NCI-H460 (cell line): ENCODE measurements around the gene CREB5. TPM values are rescaled to one million over a fixed set of nuclear protein-coding genes. Genes with fewer than 3 reads are reported as not detected.

ENCODE experiments used
- DNase-seq: peaks from one replicate; pipeline ENCODE4 v3.0.0-alpha.2; 2016; ENCODE audit warnings: low read depth; ENCODE audit errors: extremely low read depth
- total RNA-seq: library from RNA; depleted of rRNA; stranded (reverse); fragments of >200 nt; shearing (Covaris generic); gene quantifications from 2 replicates; pipeline ENCODE4 v1.2.3, GENCODE V29; 2014

CREB5 gene
- total RNA-seq, 1 experiment from 2014 or later, result 26.1 TPM

DNA sequence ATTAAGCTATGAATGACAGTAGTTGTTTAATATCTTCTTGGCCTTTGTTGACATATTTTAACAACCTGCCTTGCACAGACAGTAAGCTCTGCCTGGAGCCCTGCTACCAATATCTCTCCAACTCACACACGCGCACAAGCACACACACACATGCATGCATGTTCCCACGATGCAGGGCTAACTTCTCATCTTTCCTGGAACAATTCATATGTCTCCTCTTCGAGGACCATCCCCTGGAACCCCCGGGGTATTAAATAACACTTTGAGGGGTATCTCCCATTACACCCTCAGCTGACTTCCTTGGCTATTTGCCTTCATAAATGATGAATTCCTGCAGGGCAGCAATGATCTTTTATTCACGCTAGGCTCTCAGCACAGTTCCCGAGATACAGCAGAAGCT is 287.8 kb downstream of the CREB5 start:
- DNase-seq, result no peak

DNA sequence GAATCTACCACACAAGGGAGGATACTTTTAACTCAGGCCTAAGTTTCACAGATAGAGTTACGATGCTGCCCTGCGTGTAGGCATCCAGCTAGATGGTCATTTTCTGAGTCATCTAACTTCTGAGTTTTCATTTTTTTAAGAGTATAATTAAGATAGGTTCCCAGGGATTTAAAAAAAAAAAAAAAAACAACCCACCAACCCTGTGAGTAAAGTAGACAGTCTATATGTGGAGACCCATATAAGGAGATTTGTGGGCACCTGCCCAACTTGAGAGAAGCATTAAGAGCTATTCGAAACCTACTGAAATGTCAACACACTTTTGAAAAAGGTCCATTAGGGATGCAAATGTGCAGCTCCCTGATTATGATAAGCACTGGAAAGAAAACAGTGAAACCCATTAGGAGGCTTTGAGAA is 288.5 kb downstream of the CREB5 start:
- no peak for DNase-seq

DNA sequence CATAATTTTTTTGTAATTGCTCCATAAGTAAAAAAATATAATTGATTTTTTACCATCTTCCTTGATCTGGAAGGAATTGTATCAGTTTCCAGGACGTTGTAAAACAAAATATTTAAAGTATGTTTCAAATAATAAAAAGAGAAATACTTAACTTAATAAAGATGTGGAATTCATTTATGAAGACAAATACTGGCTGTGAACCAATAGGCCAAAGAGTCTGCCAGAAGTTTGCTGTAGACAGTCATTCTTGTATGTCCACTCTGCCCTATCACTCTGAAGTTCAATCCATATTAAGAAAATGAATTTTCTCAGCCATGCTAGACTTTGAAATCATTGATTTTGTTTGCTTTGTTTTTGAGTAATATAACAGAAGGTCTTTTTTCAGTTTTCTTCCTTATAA is 289.4 kb downstream of the CREB5 start:
- no peak for DNase-seq

DNA sequence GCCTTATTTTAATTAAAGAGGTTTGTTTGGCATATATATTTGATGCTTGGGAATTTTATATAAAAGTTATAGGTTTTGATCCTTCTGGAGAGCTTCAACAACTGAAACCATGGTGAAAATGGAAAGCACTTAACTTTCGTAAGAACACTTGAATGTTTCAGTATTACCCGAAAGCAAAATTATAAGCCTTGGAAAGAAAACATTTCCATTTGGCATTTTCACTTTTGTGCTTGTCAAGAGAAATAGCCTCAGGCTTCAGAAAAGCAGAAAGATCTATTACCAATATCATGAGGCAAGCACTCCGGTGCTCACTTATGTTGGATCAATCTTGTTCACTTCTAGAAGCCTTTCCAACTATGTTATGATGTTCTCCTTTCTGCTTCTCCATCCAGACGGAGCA is 289.9 kb downstream of the CREB5 start:
- DNase-seq, result no peak

DNA sequence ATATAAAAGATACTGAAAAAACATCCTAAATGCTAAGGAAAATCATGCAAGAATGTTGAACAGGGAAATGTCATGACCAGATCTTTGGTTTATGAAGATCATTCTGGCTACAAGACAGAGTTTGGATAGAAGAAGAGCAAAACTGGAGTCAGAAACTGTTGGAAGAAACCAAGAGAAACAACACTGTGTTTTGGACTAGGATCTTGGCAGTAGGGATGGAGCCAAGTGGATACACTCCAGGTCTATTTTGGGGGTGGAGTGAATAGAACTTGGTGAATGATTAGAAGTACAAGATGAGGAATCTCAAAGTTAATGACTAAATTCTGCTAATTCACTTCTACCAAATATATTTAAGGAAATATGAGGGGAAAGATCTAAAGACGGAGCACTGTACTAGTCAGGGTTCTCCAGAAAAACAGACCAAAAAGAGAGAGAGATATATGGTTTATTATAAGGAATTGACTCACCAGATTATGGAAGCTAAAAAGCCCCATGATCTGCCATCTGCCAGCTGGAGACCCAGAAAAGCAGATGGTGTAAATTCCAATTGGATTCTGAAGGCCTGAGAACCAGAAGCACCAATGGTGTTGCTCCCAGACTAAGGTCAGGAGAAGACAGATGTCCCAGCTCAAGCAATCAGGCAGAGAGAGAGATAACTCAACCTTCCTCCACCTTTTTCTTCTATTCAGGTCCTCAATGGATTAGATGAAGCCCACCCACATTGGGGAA is 290.9 kb downstream of the CREB5 start:
- no peak for DNase-seq

DNA sequence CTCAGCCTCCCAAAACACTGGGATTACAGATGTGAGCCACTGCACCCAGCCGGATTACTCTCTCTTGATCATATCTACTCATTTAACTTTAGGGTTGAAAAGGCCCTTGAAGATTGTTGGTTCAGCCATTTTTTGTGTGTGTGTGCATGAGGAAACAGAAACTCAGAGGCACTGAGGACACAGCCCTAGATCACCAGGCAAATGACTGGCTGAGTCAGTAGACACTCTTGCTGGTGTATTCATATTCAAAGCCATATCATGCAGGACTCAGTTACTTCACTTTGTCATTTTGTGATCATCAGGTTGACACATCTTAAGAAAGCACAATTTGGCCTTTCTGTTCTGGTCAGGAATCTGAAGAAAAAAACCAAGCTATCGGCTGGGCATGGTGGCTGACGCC is 292.4 kb downstream of the CREB5 start:
- DNase-seq, result no peak

DNA sequence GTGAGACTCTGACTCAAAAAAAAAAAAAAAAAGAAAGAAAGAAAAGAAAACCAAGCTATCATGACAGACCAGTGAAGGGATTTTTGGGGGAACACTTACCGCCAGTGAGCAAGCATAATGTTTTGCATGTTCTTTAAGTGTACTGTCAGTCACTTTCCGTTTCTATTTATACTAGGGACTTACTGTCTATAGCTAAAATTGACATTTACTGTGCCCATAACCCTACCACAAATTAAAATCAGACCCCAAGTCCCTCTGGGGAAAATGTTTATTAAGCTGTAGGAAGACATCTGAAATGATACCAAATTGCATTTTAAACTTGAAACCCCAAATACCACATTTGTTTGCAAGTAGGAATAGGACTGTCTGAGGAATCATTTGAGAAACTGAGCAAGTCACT is 293.0 kb downstream of the CREB5 start:
- no peak for DNase-seq

DNA sequence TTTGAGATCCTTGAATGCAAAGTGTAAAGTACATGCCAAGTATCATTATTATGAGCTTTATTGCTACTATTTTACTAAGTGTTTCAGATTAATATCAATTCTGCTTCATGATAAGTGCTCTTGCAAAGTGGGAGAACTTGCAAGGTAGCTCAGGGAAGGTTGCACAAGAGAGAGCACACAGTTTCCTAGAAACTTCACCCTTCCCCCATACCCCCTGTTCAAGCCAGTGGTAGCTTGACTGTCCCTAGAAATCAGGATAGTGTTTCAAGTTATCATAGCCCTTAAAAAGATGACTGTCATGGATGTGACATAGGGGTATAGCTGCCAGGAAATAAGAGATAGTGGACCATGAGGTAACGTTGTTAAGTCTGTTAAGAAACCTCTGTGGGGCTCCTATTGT is 294.3 kb downstream of the CREB5 start:
- no peak for DNase-seq

DNA sequence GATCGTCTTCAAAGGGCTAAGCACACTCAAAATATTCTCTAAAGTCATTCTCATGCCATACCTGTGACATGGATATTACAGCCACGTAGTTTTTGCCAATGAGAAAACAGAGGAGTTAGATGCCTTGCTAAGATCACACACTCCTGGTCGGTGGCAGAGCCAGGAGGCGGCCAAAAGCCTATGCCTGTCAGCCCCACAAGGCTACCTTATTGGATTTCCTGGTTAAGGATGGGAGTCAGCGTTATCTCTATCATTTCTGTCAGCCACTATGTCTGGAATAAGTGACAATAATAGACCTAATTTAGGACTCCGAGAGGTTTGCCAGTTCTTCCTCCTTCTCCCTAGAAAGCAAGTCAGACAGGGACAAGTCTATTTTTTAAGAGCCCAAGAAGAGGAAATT is 295.0 kb downstream of the CREB5 start:
- no peak for DNase-seq

DNA sequence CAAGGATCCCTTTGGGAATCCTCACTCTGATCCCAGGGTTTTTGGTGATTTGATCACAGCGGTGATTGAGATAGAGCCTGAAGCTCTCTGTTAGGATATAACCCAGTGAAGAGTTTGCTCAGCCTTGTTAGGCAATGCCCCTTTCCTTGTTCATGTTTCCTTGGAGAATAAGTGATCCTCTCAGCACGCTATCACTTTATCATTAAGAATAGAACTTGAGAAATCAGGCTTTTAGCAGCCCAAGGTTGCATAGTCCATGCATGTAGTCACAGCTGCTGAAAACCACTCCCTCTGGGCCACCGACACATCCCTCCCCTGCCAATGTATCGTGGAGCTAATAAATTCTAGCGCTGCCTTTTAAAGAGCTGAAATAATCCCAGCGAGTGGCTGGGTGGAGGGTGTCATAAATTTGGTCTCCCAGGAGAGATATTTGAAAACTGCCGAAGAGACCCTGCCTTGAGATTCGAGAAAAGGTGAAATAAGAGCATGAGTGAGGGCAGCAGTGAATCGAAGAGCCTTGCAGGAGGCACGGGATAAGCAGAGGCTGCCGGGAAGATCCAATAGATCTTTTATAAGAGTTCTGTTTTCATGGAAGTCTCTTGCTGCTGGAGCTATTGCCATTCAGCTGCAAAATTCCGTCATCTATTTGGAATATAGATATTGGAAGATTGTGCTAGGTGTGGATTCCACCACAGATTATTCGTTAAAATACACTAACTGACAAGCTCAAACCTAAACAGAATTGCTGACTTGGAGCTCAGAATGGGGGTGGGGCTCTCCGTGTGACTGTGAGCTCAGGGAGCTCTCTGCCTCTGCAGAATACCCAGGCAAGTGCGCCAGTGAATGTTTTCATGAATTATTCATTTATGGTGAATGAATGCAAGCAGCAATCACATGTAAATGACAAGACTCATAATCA is 296.0 kb downstream of the CREB5 start:
- no peak for DNase-seq

DNA sequence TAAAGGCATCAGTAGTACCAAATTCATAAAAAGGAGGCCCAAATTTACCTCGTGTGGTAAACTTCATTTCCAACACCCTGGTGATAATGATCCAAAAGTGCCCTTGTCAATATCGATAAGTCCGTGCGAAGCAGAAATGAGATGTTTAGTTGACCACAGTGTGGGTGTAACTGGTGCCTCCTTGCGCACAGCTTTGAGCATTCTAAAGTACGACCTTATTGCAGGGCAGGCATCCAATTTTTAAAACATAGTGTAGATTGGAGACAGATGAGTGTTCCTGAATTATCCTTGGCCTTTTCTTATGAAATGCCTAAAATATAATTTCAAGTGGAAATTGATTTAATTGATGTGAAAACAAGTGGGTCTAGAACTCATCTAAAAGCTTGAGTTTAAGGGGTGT is 297.4 kb downstream of the CREB5 start:
- DNase-seq, result no peak

DNA sequence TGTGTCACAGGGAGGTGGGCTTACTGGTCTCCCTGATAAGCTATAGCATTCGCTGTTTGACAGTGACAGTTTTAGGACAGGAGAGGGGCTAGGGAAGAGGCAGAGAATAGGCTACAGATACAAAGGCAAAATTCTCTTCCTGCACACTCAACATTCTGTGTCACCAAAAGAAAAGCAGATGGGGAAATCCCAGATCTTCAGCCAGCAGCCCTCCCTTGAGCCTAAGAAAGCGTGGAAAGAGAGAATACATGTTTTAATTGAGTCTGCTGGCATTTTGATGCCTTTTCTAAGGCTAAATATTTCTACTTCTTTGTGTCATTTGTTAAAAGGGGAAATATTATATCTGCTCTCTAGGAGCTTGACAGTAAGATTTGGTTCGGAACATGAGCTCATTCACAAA is 298.8 kb downstream of the CREB5 start:
- no peak for DNase-seq

DNA sequence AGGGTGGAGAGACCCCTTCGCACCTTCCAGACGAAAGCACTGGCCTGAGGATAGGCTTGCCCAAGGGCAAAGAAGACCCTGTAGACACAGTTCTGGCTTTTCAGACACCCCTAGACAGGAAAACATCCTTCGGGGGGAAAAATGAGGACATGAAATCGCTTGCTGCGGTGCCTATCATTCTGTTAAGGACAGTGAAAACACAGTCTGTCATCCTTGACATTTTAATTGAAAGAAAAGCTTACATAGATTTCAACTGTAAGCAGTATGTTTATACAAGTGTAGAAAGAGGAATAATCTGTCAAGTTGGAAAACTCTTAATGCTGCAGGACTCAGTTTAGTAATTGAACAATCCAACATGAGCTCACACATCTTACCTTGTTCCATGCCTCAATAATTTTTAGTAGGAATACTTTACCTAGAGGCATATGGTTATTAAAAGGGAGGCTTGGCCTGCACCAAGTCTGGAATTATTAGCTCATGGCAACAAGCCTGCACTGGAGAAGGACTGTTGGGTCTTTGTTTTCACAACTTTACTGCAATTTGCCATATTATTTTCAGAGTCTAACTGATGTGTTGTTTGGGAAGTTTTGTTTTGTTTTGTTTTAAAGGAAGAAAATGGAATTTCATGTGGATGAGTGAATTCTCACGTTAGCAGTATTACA is 302.3 kb downstream of the CREB5 start:
- DNase-seq, result no peak

DNA sequence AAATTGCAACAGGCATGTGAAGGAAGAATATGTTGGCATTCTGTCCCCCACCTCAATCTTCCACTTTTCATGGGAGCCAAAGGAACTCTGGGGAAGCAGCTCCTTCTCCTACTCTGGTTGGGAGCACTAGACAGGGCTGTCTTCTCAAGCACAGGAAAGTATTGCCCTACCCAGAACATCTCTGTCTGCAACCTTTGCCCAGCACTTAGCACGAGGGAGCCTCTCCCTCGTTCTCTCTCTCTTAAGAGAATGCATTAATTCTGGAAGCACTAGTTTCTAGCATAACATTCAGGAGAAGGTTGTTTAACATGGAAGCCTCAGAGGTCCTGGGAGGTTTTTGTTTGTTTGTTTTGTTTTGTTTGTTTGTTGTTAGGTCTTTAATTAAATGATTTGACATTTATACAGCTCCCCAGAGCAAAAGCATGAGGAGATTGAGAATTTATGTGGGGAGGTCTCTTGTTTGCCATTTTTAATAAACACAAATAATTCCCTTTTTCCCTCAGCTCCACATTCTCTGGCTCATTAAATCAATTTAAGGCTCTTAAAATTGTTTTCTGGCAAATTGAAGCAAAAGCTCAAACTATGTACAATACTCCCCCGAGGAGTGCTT is 305.2 kb downstream of the CREB5 start:
- DNase-seq, result no peak

DNA sequence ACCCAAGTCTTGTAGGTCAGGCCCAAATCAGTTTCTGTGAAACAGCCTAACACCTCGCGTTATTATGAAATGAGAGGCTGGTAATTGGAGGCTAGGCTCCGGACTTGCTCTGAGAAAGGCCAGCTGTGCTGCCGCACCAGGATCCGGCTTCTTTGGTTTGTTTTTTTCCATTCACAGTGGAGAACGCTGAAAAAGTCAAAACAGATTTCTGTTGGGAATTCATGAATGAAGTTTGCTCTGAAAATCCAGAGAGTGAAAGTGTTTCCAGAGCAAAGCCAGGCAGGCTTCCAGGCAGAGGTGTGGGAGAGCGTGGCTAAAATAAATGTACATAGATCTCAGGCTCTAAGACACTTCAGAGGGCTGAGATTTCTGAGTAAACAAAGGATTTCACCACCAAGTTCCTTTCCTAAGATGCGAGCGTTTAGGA is 305.8 kb downstream of the CREB5 start:
- no peak for DNase-seq

DNA sequence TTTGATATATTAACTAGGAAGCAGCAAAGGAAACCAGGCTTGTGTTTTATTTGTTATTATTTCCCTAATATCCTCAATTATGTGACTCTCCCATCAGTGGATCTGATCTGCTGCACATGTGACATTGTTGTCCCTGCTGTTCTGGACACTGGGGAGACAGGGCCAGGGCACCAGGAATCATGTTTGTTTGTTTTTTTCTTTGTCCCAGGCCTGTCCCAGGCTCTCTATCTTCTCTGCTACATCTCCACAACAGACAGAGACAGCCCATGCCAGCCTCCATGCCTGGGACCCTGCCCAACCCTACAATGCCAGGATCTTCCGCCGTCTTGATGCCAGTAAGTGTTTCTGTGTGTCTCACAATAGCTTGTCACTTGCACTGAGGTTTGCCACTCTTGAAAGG is 306.2 kb downstream of the CREB5 start:
- no peak for DNase-seq

DNA sequence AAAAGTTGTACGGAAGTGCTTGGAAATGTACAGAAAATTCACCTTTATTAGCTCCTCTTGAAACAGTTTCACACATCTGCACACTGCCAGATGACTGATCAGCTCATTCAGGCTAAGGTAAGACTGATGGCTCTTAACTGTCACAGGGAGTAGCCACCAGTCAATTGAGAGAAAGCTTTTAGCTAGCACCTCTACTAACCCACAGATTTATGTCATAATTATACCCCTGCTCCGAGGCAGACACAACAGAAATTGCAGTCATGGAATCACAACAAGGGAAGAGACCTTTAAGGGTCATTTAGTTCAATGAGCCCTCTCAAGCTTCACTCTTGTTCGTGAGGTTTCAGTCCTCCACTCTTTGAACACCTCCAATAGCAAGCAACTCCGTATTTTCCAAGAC is 310.4 kb downstream of the CREB5 start:
- no peak for DNase-seq

DNA sequence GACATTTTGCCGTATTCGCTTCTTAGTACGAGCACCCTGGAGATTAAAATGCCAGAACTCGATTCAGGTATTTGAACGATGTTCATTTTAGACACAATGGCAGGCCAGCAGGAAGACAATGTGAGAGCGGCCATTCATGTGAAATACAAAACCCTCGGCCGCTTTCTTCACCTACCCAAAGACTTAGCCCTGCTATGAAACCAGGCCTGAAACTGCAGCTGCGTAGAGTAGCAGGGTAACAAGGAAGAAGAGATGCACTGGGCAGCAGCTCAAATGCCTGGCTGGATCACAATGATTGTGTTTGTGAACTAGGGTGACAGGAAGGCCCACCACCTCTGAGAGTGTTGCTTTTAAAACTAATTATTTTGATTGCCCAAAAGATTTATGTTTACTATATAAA is 311.0 kb downstream of the CREB5 start:
- no peak for DNase-seq

DNA sequence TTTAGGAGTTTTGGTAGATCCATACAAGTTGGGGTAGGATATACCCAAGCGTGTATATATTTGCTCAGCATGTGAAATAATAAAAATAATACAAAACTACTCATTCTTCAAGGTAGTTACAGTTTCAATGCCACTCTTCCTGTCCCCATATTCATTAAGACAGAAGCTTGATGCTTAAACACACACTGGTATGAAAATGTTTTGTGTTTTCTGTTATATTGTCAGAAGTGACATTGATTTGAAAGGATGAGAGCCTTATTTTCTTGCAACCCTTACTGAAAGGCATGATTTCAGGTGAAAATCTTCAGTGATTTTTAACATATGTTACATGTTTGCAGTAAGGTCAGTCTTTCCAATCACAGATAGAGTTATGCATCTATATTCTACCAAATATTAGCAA is 312.2 kb downstream of the CREB5 start:
- no peak for DNase-seq

DNA sequence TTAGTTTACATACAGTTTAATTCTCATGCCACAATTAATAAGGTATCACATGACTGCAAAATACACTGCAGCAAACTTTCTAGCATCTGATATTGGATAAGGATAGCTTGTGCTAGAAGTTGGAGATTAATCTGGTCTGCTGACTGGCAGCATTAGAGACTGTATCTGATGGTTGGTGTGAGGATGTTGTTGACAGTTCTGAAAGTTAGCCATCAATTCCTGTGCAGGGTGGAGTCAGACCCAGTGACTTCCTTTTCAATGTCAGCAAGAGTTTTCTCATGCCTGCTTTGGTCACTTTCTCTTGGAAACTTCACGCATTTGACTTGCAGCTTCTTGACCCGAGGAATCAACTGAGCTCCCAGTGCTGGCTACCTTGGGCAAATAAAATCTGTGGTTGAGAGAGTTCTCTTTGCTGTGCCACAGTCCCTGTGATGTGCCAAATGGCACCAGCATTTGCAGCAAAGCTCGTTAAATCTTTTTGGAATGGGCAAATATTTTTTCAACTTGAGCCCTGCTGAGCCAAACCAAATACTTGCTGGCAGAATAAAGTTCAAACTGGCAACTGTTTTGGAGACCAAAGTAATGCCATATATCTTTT is 312.8 kb downstream of the CREB5 start:
- no peak for DNase-seq

DNA sequence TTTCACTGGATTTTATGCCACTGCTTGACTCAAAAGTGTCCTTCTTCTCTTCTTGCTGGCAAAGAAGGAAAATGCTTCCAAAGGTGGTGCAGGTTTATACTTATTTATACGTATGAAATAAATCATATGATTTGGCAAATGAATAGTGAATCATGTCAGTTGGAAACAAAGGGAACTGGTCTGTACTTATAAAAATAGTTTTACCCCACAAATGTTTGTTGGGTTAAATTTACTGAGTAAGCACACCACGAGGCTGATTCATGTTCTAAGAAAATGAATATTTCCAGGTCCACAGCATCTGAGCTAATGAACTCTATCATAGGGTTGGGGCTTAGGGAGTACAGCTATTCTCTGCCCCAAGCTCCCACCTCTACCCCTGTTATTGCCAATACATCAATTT is 313.6 kb downstream of the CREB5 start:
- no peak for DNase-seq
